Skin of body (tissue), 3 donors: ENCODE measurements around the gene CRB2. TPM values are rescaled to one million over a fixed set of nuclear protein-coding genes. Genes with fewer than 3 reads are reported as not detected.

Experiments
- DNase-seq: peaks from one replicate; lab custom pipeline; 2025; lab: John Stamatoyannopoulos, UW
- small RNA-seq: library from RNA; depleted of rRNA; stranded (forward); fragments of <200 nt; gene quantifications from one replicate; pipeline ENCODE3, GENCODE V24; 2014; ENCODE audit warnings: low replicate concordance
- total RNA-seq: library from RNA; depleted of rRNA; stranded (reverse); fragments of >200 nt; gene quantifications from one replicate; pipeline ENCODE4 v1.2.3, GENCODE V29; 2014

The CRB2 gene
- total RNA-seq, 1 donor from 2014 or later = 0.10 TPM

DNA sequence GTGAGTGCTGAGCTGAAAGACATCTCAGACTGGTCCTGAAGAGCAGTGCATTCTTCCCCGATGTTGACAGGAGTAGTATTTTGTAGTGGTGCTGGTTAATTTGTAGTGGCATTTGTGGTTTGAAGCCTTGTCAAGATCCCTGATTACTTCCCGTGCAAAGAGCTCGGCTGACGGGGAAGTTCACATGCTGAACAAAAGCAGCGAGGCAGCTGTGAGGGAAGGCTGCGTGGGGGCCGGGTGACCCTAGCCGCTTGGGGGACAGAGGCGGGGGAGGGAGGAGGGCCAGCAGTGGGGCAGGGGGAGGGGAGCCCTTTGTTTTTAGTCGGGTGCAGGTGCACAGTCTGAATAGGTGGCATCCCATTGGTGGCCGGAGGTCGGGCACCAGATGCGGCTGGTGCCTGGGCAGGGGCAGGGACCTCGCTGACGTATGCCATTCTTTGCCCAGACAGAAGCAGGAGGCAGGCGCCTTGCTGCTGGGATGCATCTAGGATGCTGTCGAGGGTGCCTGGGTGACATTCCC lies 64.7 kb downstream of the CRB2 start:
- DNase-seq = no peak

DNA sequence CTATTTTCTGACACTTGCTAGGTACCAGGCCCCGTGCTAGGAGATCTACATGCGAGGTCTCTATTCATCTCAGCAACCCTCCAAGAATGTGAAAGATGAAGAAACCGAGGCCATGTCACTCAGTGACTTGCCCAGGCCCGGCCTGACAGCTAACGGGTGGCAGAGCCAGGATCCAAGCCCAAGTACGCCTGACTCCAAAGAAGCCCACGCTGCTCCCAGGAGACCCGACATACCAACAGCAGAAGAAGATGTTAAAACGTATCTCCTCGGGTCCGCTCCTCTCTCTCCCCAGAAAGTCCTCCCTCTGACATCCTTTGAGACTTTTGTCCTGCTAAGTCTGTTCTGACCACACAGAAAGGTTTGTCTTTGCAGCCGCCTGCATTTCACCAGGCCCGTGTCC lies 65.2 kb downstream of the CRB2 start:
- DNase-seq = no peak

DNA sequence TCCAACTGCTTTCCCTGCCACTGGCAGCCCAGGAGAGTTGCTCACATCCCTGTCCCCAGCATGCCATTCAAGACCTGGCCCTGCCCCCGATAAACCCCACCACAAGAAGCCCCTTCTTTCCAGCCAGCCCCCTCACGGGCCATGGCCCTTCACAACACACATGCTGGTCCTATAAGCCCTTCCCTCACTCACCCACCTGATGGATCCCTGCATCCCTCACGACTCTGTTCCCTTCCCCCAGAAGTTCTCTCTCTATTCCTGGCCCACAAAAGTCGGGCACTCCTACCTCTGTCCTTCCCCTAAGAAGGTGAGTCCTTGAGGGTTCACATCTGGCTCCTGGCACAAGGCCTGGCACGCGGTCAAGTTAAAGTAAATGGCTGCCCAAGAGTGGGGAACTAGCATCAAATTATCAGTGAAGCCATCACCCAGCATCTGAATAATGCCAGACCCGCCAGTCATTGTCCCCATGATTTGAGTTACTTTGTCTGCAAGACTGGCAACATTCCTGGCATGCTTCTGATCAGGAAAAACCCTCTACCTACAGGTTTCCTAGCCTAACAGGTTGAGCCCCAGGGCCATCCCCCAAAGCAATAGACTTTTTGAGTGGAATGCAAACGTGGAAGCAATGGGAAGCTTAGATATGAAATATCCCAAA lies 65.9 kb downstream of the CRB2 start:
- DNase-seq = no peak

DNA sequence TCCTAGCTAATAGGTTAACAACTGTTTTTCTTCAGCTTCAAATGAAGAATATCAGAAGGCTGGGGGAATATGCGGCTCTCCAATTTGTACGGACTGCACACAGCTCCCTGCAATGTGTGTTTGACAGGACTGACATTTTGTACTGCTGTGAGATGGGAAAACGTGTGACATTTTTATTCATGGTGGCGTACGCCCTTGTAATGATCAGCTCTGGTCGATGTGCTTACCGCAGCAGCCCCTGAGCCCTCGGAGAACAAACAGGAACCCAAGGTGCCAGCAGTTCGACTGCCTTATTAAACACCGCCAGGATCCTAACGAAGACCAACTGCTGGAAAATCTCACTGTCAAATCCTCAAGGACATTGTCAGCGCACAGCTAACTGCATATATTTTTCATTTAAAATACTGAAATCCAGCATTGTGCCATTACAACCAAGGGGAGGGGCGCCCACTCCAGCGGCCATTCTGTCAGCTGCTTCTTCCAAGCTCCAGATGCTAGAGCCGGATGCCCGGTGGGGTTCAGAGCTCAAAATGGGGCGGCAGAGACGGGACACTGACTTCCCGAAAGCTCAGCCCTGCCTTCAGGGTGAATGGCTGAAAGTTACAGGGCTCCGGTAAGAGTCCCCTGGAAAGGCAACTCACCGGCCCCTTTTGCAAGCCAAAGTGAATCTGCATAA lies 66.8 kb downstream of the CRB2 start:
- DNase-seq = no peak

DNA sequence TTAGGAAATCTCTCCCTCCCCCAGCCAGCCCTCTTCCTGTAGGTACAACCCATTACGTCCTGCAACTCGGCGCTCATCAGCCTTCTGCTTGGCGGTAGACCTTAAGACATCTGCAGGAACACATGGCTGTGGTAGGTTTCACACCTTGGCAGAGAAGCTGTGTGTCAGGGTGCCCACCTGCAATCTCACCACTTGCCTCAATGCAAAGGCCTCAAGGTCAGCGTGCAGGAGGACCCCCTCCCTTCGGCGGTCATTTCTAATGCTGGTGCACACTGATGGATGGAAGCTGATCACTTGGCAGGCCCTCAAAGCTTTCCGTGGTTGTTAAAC lies 67.3 kb downstream of the CRB2 start:
- no peak for DNase-seq

DNA sequence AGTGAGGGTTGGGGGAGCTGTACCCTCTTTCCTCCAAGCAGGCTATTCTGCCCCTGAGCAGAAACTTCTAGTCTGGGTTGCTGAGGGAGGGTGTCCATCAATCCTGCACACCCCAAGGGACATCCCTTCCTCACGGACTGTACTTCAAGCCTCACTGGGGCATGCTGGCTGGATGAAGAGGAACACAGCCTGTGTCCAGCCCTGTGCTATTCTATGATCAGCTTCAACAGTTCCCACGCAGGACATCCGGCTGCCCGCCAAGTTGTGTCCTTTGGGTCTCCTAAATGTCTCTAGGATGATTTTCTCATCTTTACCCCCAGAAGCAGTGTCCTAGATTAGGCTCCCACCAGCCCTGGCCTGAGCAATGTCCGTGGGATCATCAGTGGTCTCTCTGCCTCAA lies 68.1 kb downstream of the CRB2 start:
- DNase-seq = no peak

DNA sequence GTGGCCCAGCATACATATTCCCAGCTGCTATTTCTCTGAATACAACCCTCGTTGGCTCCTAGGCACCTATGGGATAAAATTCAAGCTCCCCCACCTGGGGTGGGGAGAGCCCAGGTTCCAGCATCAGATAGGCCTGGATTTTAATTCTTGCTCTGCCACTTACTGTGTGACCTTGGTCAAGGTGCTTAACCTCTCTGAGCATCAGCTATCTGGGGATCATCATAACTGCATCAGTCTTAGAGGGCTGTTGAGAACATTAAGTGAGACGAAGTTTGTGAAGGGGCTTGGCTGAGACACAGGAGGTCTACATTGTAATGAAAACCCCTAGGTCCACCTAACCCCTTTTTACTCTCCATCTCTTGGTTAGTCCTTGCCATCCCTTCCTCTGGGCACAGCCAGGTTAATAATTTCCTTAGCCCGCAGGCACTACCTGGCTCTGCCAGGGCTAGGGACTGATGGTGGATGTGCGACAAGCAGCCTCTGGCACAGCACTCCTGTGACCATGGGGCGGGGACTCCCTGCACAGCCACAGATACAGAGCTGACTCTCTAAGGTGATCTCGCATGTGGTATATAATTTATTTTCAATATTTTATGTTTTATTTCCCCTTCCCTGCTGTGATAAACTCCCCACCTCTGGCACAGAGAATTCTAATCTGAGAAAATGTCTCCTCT lies 68.7 kb downstream of the CRB2 start:
- DNase-seq = no peak

DNA sequence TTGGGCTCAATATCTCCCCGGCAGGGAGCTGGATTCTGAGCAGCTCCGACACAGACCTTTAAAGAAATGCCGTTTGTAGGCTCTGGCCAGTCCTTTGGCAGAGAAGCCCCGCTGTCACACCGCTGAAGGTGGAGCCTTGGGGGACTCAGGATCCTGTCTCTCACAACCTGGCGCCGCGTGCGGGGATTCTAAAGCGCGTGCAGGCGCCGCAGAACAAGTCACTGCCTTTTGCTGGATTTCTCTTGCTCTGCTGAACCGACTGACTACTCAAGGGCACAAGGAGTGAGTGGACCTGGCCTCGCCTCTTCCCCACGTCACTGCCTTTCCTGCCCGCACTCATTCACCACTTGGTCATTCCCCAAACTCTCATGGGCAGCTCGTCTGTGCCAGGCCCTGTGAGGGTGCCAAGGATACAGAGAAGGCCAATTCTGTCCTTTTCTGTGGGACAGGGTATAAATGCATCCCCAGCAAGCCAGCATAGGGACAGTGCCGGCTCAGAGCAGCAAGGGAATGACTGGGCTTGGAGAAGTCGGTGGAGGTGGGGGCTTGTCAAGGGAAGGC lies 69.3 kb downstream of the CRB2 start:
- no peak for DNase-seq

DNA sequence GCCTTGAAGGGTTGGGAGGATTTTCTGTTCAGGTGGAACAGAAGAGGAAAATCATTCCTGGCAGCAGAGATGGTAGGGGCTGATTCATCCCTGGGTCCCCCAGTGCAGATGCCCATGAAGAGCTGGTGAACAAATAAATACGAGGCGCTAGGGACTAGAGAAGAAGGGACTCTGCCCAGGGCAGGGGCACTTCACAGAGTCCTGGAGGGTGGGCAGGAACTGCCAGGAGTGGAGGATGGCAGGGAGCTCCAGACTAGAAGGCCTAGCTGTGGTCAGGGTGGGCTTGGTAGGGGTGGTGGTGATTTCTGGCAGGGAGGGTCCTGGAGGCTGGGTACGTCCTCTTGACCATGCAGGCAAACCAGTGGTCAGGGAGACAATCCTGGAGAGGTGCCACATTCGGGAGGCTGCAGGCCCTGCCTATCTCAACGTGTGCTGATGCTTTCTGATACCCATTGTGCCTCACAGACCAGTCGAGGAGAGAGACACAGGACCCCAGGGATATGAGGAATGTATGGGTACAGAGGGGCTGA lies 69.9 kb downstream of the CRB2 start:
- no peak for DNase-seq

DNA sequence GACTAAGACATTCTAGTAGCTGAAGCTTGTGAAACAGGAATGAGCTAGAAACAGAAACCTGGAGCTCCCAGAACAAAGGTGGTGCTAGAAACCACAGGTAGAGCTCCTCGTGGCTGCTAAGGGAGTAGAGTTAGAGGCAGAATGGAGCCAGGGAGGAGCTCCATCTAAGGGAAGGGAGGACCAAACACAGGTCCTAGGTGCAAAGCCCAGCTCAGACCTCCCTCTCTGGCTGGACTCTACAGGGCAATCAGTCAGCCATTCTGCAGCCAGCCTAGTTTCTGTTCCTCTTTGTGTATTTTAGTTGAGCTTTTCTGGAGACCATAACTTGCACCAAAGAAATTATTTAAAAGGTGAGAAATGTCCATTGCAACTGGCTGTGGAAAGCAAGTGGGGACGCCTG lies 70.4 kb downstream of the CRB2 start:
- DNase-seq = no peak

Small RNA genes lying within 50 kb of the gene (small RNA-seq; reads per million reads assigned to genes)
- gene MIR601 = not detected

Other genes starting within 250 kb of the CRB2 start
- 11.3 TPM for gene STRBP, start 87.6 kb upstream of the CRB2 start, total RNA-seq